ENCODE data around the gene C19orf73.

C19orf73 gene, protein sequence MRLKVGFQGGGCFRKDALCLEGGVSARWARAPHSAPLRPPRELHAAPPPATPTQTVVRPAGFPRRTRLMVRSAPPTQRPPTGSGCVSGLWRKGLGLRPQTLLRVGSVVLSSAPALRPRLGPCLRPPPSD

DNA sequence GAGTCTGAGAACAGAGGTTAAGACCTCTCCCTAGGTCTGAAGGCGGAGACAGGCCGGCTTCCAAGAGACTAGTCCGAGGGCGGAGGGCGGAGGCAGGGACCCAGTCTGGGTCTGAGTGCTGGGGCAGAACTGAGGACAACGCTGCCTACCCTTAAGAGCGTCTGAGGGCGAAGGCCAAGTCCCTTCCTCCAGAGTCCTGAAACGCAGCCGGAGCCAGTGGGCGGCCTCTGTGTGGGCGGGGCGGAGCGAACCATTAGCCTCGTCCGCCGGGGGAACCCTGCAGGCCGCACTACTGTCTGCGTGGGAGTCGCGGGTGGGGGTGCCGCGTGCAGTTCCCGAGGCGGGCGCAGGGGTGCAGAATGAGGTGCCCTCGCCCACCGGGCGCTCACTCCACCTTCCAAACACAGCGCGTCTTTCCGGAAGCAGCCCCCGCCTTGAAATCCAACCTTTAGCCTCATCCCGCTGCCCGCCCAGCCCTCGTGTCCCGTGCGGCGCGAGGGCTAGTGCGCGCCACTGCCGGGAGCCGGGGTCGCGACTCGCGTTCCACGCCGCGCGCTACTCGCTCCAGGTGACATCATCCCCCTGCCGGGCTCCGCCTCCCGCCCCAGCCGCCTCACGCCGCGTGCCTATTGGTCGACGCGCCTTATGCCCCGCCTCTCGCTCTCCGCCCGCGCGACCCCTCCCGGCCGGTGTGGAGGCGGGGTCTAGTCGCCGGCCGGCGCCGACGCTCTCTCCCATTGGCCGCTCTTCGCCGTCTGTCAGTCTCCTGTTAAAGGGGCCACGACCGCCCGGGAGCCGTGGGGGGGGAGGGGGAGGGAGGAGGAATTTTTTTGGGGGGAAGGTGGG lies at the start of gene C19orf73:
TSS of gene C19orf73 (minus strand) at position 579 of the 846 bp plus-strand sequence. CDS start at position 458, 121 bp downstream.
- peak; percentile 98 for DNase-seq (ENCODE audit: low read depth, low spot score)

DNA sequence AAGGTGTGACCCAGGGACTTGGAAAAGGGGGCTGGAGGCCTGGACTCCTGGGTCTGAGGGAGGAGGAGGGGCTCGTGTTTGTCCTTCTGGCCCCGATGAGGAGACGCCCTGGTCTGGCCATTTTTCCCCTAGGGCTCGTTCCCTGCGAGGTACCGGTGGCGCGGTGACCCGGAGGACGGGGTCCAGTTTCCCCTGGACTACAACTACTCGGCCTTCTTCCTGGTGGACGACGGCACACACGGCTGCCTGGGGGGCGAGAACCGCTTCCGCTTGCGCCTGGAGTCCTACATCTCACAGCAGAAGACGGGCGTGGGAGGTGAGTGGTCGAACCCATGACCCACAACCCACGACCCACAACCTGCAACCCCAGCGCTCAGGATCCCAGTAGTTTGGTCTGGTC lies 49.5 kb upstream of the C19orf73 start:
- DNase-seq (ENCODE audit: low read depth, low spot score), result no peak

GRCh38 chr19:49167857-49168409 lies 49.0 kb upstream of the C19orf73 start:
- no peak for DNase-seq (ENCODE audit: low read depth, low spot score)

DNA sequence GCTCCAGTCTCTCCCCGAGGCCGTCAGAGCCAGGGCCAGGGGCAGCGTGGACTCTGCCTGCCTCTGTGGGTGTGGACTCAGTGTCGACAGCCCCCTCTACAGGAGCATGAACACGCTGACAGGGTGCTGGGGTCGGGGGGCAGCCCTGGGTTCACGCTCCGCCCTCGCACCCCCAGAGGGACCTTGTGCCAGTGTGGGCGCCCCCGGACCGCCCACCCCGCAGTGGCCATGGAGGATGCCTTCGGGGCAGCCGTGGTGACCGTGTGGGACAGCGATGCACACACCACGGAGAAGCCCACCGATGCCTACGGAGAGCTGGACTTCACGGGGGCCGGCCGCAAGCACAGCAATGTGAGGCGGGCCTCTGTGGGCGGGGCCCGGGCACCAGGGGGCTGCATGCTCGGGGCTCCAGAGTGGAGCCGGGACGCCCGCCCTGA lies 46.9 kb upstream of the C19orf73 start:
- peak; percentile 17 for DNase-seq (ENCODE audit: low read depth, low spot score)

GRCh38 chr19:49165111-49165750 lies 46.3 kb upstream of the C19orf73 start:
- DNase-seq (ENCODE audit: low read depth, low spot score), result peak; percentile 59

DNA sequence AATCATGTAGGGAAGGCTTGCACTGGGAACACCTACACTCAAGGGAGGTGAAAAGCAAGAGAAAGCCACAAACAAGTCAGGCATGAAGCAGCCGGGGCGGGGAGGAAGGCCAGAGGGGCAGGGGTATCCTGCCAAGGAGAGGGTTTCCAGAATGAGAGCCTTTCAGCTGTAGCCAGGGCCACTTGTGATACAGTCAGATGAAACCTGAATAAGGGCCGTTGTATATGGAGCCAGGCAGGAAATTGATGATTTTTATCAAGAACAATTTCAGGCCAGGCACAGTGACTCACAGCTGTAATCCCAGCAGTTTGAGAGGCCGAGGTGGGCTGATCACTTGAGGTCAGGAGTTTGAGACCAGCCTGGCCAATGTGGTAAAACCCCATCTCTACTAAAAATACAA lies 43.0 kb upstream of the C19orf73 start:
- DNase-seq (ENCODE audit: low read depth, low spot score), result no peak

DNA sequence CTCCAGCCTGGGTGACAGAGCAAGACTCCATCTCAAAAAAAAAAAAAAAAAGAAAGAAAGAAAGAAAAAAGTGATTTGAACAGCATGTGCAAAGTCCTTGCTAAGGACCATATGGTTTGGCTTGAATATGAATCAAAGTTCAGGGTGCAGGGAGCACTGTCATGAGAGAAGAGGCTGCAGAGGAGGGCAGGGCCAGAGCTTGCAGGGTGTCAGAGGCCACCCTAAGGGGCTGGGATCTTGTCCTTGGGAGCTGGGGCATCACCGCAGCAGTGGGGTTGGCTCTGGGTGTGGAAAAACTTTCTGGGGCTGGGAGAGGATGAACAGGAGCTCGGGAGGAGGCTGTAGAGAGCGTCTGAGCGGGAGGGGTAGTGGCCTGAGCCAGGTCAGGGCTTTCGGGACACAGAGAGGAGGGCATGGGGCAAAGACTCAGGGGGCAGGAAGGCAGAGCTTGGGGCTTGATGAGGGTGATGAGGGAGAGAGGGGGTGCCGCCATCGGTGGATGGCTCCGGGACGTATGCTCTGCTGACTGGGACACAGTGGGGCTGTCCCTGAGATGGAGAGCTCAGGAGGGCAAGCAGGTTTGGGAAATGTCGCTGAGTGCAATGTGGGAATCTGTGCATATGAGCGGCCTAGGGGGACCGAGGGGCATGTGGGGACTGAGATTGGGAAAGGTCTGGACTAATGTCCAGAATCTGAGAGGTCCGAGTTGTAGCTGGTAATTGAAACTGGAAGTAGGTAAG lies 41.7 kb upstream of the C19orf73 start:
- no peak for DNase-seq (ENCODE audit: low read depth, low spot score)

GRCh38 chr19:49157445-49158224 lies 38.7 kb upstream of the C19orf73 start, which contains the start of gene TRPM4:
Gene TRPM4 (plus strand): TSS chr19:49157792. CDS start chr19:49157867, 75 bp downstream.
- peak; percentile 90 for DNase-seq (ENCODE audit: low read depth, low spot score)

DNA sequence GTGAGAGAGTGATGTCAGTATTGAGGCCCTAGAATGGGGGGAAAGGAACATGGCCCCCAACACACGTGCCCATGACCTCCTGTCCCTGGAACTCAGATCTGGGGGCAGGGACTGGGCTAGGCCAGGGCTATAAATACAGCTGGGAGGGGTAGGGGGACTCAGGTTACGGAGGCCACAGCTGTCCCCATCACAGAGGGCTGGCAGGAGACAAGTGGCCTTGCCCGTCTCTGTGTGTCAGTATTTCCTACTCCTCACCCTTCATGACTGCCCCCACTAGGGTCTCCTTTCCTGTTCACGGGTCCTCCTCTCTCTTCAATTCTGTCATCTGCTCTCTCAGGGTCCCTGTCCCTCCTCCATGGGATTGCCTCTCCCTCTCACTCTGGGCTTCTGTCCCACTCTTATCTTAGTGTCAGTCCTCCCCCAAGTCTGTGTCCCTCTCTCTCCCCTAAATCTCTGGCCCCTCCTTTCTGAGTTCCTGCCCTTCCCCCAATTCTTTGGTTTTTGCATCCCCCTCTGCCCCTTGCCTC lies 36.9 kb upstream of the C19orf73 start:
- DNase-seq (ENCODE audit: low read depth, low spot score), result no peak

DNA sequence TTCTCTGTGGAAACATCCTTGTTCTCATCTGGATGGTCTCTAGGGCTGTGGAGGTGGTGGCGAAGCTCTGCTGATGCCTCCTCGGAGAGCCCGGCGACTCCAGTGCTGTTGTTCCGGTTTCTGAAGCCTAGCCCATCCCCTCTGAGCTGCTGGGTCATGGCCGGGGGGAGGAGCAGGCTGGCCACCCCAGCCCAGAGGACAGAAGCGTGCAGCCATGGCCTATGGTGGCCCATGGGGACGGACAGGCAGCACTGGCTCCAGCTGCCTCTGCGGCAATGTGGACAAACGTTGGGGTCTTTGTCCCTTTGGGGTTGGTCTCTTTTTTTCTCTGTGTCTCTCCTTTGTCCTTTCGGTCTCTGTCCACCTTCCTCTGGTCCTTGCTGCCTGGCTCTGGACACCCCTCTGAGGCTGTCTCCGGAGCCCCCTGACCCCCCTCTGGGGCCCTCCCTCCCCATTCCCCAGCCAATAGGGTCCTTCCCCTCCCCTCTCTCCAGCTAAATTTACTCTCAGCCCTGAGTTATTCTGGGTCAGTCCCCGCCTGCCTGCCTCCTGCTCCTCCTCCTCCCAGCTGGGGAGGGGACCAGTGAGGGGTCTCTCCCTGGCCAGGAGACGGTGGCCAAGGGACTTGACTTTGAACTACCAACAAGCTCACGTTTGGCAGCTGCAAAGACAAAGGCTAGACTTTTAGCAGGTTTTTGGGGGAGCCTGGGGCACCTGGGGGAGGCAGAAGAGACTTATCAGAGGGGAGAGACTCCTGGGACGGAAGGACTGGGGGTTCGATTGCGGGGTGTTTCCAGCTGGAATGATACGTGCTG lies 36.3 kb upstream of the C19orf73 start, which contains the start of gene HRC:
TSS of gene HRC (minus strand) at position 392 of the 815 bp plus-strand sequence. CDS start at position 233, 159 bp downstream.
- no peak for DNase-seq (ENCODE audit: low read depth, low spot score)

GRCh38 chr19:49154279-49154678 lies 35.3 kb upstream of the C19orf73 start:
- DNase-seq (ENCODE audit: low read depth, low spot score), result no peak

DNA sequence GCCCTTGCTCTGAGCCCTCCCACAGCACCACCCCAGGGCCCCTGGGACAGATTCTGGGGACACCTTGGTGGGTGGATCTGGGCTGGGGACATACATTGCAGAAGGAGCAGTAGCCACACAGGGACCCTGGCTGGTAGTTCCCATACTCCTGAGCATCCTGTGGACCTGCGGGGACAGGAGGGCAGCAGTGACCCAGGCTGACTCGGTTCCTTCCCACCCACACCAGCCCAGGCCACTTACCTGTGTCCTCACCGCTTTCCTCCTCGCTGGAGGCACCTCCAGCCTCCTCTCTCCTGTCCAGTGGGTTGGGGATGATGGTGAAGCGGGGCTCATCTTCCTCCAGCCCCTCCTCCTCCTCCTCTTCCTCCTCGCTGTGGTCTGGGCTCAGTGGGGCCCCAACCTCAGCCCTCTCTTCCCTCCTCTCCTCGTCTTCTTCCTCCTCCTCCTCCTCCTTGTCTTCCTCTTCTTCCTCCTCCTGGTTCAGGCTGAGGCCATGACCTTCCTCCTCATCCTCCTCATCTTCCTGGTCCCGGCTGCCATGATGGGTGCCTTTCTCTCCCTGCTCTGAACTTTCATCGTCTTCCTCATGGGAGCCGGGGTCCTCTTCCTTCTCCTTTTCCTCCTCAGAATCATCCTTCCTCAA lies 34.3 kb upstream of the C19orf73 start:
- DNase-seq (ENCODE audit: low read depth, low spot score), result no peak

DNA sequence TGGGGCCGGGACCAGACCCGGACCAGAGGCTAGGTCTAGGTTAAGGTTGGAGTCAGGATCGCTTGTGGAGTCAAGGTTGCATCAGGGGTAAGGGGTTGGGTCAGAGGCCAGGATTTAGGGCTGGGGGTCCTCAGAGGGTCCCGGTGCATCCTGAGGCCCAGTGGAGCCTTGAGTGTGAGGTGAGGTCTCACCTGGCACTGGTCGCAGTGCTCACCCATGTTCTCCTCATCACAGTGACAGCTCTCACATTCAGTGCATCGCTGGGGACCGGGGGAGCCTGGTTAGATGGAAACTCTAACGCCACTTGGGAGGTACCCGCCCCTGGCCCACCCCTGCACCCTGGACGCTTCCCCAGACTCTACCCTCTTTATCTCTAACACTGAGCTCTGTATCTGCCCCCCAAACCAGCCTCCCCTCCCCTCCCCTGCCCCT lies 33.2 kb upstream of the C19orf73 start:
- DNase-seq (ENCODE audit: low read depth, low spot score), result no peak

GRCh38 chr19:49151267-49152118 lies 32.5 kb upstream of the C19orf73 start:
- peak; percentile 53 for DNase-seq (ENCODE audit: low read depth, low spot score)

DNA sequence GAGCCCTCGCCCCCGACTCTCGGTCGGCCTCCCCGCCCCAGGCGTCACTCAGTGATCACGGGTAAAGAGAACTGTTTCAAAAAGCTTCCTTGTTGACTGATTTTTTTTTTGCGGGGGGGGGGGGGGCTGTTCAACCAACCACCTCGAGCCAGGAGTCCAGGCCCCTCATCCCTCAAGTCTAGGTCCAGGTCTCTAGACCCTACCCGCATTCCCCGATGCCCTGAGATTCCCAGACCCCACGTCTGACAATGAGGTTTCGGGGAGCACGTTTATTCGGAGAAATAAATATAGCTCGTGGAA lies 32.0 kb upstream of the C19orf73 start:
- no peak for DNase-seq (ENCODE audit: low read depth, low spot score)

DNA sequence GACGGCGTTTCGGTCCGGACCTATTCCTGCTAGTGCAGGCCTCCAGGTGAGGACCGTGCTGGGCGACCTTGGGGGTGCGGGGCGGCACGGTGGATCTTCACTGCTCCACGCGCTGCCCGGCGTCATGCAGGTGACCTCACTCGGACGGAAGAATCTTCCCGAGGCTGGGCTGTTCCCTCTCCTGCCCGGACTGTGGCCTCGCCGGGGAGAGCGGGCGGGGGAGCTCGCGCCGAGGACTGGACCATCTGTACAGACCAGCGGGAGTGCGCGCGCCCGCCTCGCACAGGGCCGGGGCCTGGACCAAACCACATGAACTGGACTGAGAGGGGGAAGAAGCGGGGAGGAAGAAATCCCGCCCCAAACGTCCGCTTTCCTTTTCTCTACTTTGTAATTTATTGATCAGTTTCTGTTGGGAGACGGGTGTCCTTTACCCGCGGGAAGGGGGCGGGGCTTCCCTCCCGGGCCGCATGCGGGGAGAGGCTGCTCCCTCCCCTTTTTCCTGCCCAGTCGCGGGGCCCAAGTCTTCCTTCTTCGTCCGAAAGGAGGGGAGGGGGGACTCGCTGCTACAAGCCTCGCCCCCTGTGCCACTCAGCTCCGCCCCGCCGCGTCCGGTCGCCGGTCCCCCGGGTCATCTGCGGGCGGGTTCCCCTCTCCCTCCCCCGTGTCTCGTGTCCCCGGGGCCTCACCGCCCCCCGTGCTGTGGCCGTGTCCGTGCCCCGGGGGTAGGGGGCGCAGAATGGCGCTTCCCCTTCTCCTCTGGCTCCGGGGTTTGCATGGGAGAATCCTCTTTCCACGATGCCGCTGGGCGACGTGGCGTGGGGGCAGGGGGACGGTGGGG lies 31.4 kb upstream of the C19orf73 start:
- DNase-seq (ENCODE audit: low read depth, low spot score), result peak; percentile 89

GRCh38 chr19:49149652-49150105 lies 30.7 kb upstream of the C19orf73 start:
- peak; percentile 92 for DNase-seq (ENCODE audit: low read depth, low spot score)

Measured in astrocyte of the hippocampus (primary cell).